ENCODE results near the gene TRHDE.
A peak's percentile ranks its signal among the peaks of the same experiment; 100 is the strongest.

The TRHDE gene

DNA sequence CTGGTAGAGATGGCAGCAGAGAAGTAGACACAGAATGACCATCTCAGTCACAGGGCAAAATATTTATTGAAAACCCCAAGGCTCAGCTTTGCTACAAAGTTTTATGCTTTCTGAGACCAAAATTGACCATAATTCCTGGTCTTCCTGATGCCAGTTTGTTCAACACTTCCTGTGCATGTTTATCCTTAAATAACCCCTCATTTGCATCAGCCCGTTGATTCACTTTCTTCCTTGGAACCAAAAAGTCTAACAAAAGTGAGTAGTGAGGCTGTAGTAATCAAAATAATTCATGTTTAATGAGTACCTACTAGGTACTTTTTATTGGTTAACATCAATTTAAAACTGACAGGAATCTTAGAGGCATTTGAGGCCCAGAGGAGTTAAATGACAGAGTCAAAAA lies 51.7 kb downstream of the TRHDE start:
- DNase-seq = no peak

DNA sequence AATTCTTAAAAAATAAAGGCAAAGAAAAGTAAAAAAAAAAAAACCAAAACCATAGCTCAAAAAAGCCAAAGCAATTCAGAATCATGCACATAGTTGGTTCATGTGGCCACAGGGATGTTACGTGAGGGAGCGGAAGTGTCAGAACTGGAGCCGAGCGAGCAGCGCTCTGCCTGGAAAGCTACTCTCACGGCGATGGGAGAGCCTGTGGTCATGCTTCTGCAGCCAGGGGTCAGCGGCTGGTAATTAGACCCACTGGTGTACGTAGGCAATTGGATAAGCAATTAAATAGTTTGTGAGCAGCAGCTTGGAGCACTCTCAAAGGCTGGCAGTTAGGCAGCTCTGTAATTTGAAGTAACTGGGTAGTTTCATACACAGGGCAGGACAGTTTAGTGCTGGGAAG lies 58.1 kb downstream of the TRHDE start:
- no peak for DNase-seq

GRCh38 chr12:72330784-72331183 lies 58.6 kb downstream of the TRHDE start:
- no peak for DNase-seq

- DNase-seq = no peak
Measured at GRCh38 chr12:72337382-72337781, 65.2 kb downstream of the TRHDE start.

- DNase-seq = no peak
Measured at GRCh38 chr12:72337946-72338345, 65.8 kb downstream of the TRHDE start.

- DNase-seq = no peak
Measured at GRCh38 chr12:72338437-72338836, 66.3 kb downstream of the TRHDE start.

GRCh38 chr12:72346363-72346944 lies 74.3 kb downstream of the TRHDE start:
- DNase-seq = peak; percentile 51

GRCh38 chr12:72349491-72349890 lies 77.3 kb downstream of the TRHDE start:
- no peak for DNase-seq

GRCh38 chr12:72359416-72359815 lies 87.2 kb downstream of the TRHDE start:
- no peak for DNase-seq

DNA sequence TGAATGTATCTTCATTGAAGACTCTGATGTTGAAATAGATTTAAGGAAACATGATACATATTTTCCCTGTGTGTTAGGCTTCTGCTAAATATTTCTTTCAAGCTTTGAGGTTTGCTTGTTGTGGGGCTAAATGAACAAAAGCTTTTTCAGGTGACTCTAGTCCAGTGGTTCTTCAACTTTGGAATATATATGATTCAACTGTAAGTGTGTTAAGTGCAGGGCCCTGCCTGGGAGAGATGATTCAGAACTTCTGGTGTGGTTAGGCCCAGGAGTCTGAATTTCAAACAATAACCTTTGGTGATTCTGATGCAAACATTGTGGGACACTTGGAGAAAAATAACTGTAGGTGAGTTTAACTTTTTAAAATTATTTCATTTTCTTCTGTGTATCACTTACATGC lies 93.0 kb downstream of the TRHDE start:
- no peak for DNase-seq

DNA sequence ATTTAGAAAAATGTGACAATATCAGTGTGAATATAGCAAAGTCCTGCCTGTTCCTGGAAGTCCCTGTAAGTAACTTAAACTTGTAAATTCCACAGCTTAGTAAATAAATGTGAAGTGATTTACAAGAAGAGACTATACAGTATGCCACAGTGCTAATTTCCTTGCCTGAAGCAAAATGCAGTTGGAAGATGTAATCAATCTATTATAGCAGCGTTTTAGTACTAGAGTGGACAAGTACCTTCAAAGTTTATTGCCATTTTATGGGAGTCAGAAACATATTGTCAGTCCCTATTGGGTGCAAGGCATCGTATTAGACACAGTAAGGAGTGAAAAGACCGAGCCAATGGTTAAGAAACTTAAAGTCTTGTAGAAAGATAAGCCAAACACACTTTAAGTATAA lies 94.1 kb downstream of the TRHDE start:
- no peak for DNase-seq

DNA sequence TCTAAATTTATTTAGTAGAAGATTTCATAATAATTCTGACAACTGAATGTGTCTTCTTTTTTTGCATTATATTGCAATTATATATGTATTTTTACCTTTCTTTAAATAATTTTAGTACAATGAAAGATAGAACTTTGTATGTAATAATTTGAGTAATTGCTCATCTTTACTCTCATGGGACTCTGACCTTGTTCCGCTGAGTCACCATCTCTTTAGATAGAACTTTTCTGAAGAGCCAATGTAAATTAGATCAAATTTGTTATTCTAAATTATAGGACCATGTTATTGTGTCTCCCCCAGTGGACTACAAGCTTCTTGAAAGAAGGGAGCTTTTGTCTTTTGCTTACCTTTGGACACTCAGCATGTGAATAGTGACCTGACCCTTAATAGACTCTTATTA lies 96.1 kb downstream of the TRHDE start:
- no peak for DNase-seq

DNA sequence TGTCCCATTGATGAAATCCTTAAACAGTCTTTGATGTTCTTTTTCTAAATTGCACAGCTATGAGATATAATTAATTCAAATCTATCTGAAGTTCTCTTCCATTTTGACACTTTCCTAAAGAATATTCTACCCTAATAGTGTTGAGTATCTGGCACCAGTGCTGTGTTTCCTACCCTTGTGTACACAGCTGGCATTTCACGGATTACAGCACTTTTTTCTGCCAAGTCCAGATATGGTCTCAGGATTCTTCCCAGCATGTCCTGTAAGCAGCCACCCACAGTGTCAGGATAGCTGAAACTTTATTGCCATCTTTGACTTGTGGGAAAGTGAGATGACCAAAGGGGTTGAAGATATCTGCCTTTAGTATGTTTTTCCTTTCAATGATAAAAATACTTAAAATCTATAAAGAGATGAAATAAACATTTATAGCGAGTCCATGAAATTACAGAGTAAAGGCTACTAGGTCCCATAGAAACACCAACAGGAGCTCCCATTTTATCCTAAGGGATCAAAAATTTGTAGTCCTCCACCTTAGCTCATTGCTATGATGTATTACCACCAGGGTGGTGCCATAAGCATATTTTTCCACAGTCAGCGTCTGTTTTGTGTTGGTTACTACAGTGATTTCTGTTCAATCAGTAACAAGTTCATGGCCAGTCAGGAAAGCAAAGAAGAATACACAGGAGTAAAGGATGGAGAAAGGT lies 96.7 kb downstream of the TRHDE start:
- DNase-seq = no peak

DNA sequence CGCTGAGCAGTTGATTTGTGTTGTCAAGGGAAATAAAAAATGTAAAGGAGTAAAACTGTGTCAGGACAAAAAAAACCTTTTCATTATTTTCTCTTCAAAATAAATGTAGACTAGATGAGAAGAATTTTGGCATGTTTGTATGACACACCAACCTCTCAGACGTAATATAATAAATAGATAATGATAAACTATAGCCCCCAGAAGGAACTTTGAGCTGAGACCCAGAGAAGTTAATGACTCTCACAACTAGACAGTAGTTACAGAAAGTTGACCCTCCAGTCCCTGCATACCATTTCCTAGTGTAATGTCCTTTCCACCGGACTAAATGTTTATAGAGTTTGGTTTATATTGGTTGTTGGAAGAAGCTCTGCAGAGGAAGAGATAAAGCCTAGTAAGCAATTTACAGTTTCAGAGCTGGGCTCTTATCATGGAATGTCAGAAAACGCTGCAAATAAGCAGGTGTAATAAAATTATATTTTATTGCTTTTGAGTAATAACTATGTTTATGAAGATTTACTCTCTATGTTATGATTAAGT lies 97.3 kb downstream of the TRHDE start:
- no peak for DNase-seq

DNA sequence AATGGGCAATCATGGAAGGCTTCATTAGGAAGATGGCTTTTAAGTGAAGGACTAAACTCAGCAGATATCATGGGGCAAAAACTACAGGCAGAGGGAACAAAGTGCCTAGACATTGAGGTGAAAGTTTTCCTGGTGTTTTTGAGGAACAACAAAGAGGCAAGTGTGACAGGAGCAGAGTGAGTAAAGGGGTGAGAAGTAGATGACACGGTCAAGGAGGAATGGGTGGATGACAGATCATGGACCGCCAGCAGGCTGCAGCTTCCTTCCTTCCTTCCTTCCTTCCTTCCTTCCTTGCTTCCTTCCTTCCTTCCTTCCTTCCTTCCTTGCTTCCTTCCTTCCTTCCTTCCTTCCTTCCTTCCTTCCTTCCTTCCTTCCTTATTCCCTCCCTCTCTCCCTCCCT lies 108.3 kb downstream of the TRHDE start:
- DNase-seq = no peak

- DNase-seq = no peak
Measured at GRCh38 chr12:72388322-72388721, 116.2 kb downstream of the TRHDE start.

GRCh38 chr12:72390146-72390545 lies 118.0 kb downstream of the TRHDE start:
- DNase-seq = no peak

GRCh38 chr12:72406111-72406510 lies 133.9 kb downstream of the TRHDE start:
- no peak for DNase-seq

GRCh38 chr12:72432037-72432604 lies 160.0 kb downstream of the TRHDE start:
- DNase-seq = no peak

GRCh38 chr12:72433298-72433697 lies 161.1 kb downstream of the TRHDE start:
- no peak for DNase-seq

DNA sequence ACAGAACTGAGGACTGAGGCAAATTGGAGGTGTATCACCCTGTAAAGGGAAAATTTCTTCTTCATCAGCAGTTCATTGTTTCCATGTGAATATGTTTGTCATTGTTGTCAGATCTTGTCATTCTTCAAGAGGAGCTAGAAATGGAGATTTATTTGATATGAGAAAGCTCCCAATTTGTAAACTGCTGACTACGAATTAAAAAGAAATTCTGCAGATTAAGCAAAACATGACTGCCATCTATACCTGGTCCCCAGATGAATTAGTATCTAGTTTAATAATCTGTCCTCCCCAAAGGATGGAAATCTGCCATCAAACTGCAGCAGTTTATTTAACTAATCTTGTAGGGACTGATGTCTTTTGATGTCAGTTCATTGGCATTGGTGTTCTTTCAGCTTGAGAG lies 162.8 kb downstream of the TRHDE start:
- no peak for DNase-seq

DNA sequence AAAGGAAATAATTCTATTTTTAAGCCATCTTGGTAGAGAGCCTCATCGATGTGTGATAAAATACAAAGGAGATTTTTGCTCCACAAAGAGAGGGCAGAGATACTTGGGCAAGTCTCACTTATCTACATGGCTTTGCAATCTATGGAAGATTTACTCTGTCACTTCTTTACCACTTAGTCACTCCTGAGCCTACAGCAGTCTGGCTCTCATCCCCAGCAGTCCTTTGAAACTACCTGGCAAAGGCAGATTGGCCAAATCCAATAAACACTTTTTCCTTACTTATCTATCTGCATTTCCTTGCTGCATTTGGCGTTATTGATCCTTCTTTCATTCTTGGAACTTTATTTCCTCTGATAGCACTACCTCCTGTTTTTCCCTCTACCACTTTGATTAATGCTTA lies 170.0 kb downstream of the TRHDE start:
- DNase-seq = no peak

DNA sequence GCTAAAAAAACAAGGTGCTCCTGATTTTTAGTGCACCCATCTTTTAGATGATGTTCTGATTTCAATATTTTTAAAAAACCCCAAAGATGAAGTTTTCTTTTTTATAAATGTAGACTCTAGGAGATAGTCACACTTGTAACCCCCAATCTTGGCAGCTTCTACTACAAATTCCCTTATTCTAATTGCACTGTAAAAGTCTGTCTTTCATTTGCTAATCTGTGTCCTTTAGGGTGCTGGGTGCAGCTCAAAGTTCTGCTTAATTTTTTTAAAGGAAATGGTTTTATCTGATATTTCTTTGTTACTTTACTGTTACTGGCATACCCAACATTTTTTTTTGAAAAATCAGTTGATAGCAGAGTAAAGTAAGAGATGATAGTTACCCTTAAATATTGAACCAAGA lies 172.0 kb downstream of the TRHDE start:
- DNase-seq = no peak

DNA sequence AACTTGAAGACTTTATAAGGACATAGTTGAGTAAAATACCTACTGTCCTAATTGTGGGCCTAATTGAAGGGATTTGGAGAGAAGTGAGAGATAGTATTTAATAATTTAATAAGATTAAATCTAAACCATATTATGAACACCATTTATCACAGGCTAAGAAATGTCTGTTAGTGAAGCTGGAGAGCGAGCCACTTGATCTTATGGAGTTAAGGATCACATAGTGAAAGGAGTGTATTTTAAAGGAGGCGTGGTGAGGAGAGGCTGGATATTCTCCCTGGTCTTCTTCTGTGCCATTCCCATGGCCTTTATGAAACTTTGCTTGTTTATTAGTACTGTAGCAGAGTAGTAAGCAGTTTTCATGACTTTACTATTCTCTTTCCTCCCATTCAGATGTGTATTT lies 172.4 kb downstream of the TRHDE start:
- DNase-seq = no peak

GRCh38 chr12:72448089-72448488 lies 175.9 kb downstream of the TRHDE start:
- DNase-seq = no peak
